Lung (tissue), 12 donors: ENCODE results near the gene MPZL1. TPM values are rescaled to one million over a fixed set of nuclear protein-coding genes. Genes with fewer than 3 reads are reported as not detected.

ENCODE experiments used
- ATAC-seq: fragments of 200-7000 bp; cut with Tn5 transposase; one replicate; pipeline ENCODE4 v1.9.1; 2020; ENCODE audit warnings: moderate number of reproducible peaks; ENCODE audit not compliant: insufficient read depth, low FRiP score
- DNase-seq, 3 donors: peaks; one replicate each; pipeline ENCODE4 v3.0.0-alpha.2; 2013 to 2017
- H3K27ac ChIP-seq, 2 donors: one replicate each; pipeline ENCODE4 v1.5.1; 2013; ENCODE audit warnings: mild to moderate bottlenecking in 2 of 2, moderate library complexity in 2 of 2, control low read depth in 1 of 2, inconsistent platforms in 1 of 2, low read depth in 1 of 2, low read length in 1 of 2
- H3K27me3 ChIP-seq, 3 donors: one replicate each; pipeline ENCODE4 v1.5.1; 2013; ENCODE audit warnings: low read length in 2 of 3; ENCODE audit not compliant: control insufficient read depth in 3 of 3, insufficient read depth in 3 of 3
- H3K36me3 ChIP-seq, 4 donors: one replicate each; pipeline ENCODE4 v1.5.1; 2013; ENCODE audit warnings: low read length in 4 of 4, mild to moderate bottlenecking in 1 of 4, moderate library complexity in 1 of 4; ENCODE audit not compliant: control insufficient read depth in 4 of 4, insufficient read depth in 4 of 4
- H3K4me1 ChIP-seq, 5 donors: one replicate each; pipeline ENCODE4 v1.5.1; 2013; ENCODE audit warnings: low read length in 5 of 5, mild to moderate bottlenecking in 2 of 5, moderate library complexity in 1 of 5; ENCODE audit not compliant: control insufficient read depth in 5 of 5, insufficient read depth in 5 of 5
- H3K4me3 ChIP-seq: one replicate; pipeline ENCODE4 v1.5.1; 2013; ENCODE audit warnings: mild to moderate bottlenecking, control low read depth, moderate library complexity
- H3K9ac ChIP-seq, 2 donors: one replicate each; pipeline ENCODE4 v1.5.1; 2013; ENCODE audit warnings: low read length in 2 of 2, control low read depth in 1 of 2; ENCODE audit not compliant: insufficient read depth in 1 of 2
- H3K9me3 ChIP-seq, 4 donors: one replicate each; pipeline ENCODE4 v1.5.1; 2013; ENCODE audit warnings: low read length in 3 of 4, mild to moderate bottlenecking in 1 of 4, moderate library complexity in 1 of 4; ENCODE audit not compliant: control insufficient read depth in 4 of 4, insufficient read depth in 3 of 4
- CTCF ChIP-seq: IDR thresholded peaks from 2 replicates; pipeline ENCODE4 v1.5.1; 2012; ENCODE audit warnings: mild to moderate bottlenecking; ENCODE audit errors: control extremely low read depth, extremely low read depth
- WGBS, 2 donors: extraction: QIAGEN DNeasy Blood & Tissue Kit; methylation state at CpG; one replicate each; pipeline ENCODE4 v1.1.7; 2013; 5-methylcytosine and 5-hydroxymethylcytosine counted together
- polyA plus RNA-seq, 2 donors: library from polyadenylated mRNA; stranded (reverse); fragments of 200-250 nt; gene quantifications; one replicate each; pipeline ENCODE4 v1.2.1, GENCODE V29; 2013
- total RNA-seq, 2 donors: library from RNA; depleted of rRNA in 1 of 2; stranded (reverse); fragments of >200 nt in 1 of 2; gene quantifications; one replicate each; pipeline ENCODE4 v1.2.1, GENCODE V29; 2014 to 2021
- donor health status: control.
- donor health status: control.
- donor health status: Bipolar disorder and iron deficiency.
- donor health status: healthy.
- donor health status: DM: yes; HTN: yes; CAD: no.

Gene MPZL1
- total and polyA plus RNA-seq, 4 donors = 25.3 to 116 (median 77.0) TPM

- no peak for ATAC-seq
- DNase-seq = no peak
These were observed 44.6 kb upstream of the MPZL1 start for GRCh38 chr1:167676916-167677848.

GRCh38 chr1:167678422-167678821, 43.4 kb upstream of the MPZL1 start:
- DNase-seq (no peak), ATAC-seq (no peak)
- TF ChIP-seq CTCF = no peak
- Histone ChIP-seq H3K27ac (no peak overlapping the region), H3K9me3 (no peaks in the 10 kb centered on the region), H3K27me3 (no peaks in the 10 kb centered on the region), H3K36me3 (peaks cover 0 to 5% (median 0%) of the 10 kb centered on the region in 4 donors), H3K4me3 (no peak overlapping the region), H3K4me1 (peaks cover 0 to 27% (median 0%) of the 10 kb centered on the region in 5 donors), H3K9ac (no peak overlapping the region)
- WGBS, 2 donors = 94 to 95% methylated on average over 10 of the region's 10 CpGs

More at GRCh38 chr1:167676916-167677848, 44.6 kb upstream of the MPZL1 start:
- TF ChIP-seq CTCF = no peak
- peaks cover 0 to 2% (median 0%) of the 10 kb centered on the region in 4 donors for H3K36me3 ChIP-seq
- H3K27ac ChIP-seq = no peak overlapping the region
- no peak overlapping the region for H3K4me3 ChIP-seq
- H3K4me1 ChIP-seq = peaks cover 0 to 19% (median 0%) of the 10 kb centered on the region in 5 donors
- no peak overlapping the region for H3K9ac ChIP-seq
- no peaks in the 10 kb centered on the region for H3K9me3 ChIP-seq
- no peaks in the 10 kb centered on the region for H3K27me3 ChIP-seq
- WGBS, 2 donors = 92% methylated on average over 7 of the region's 7 CpGs

- ATAC-seq (no peak), DNase-seq (no peak)
- Histone ChIP-seq H3K36me3 (peaks cover 0 to 3% (median 0%) of the 10 kb centered on the region in 4 donors), H3K4me1 (peaks cover 0 to 27% (median 0%) of the 10 kb centered on the region in 5 donors), H3K4me3 (no peak overlapping the region), H3K27me3 (no peaks in the 10 kb centered on the region), H3K9ac (no peak overlapping the region), H3K27ac (no peak overlapping the region), H3K9me3 (no peaks in the 10 kb centered on the region)
- WGBS, 2 donors = 95 to 97% methylated on average over 3 of the region's 3 CpGs
- no peak for TF ChIP-seq CTCF
These were observed 42.9 kb upstream of the MPZL1 start for GRCh38 chr1:167678838-167679237.
